ENCODE results near the gene RAP1A.

The RAP1A gene

GRCh38 chr1:111720977-111721786 is 101.6 kb downstream of the RAP1A start:
- DNase-seq, result no peak

GRCh38 chr1:111723091-111723806 is 103.7 kb downstream of the RAP1A start:
- no peak for DNase-seq

- DNase-seq, result no peak
These were observed 104.3 kb downstream of the RAP1A start for GRCh38 chr1:111723871-111724270.

- DNase-seq, result no peak
These were observed 105.6 kb downstream of the RAP1A start for GRCh38 chr1:111725192-111725591.

- DNase-seq, result no peak
These were observed 107.5 kb downstream of the RAP1A start for GRCh38 chr1:111727056-111727455.

- DNase-seq, result no peak
These were observed 109.8 kb downstream of the RAP1A start for GRCh38 chr1:111729271-111729921.

GRCh38 chr1:111729946-111730681 is 110.5 kb downstream of the RAP1A start:
- no peak for DNase-seq

- no peak for DNase-seq
These were observed 111.1 kb downstream of the RAP1A start for GRCh38 chr1:111730706-111731105.

GRCh38 chr1:111731956-111732355 is 112.4 kb downstream of the RAP1A start:
- no peak for DNase-seq

GRCh38 chr1:111732718-111733117 is 113.1 kb downstream of the RAP1A start:
- DNase-seq, result no peak

- DNase-seq, result peak; percentile 86
These were observed 113.8 kb downstream of the RAP1A start for GRCh38 chr1:111733183-111733991.

GRCh38 chr1:111733992-111734341 is 114.4 kb downstream of the RAP1A start:
- no peak for DNase-seq

GRCh38 chr1:111734426-111734825 is 114.8 kb downstream of the RAP1A start:
- DNase-seq, result no peak

GRCh38 chr1:111734856-111735255 is 115.3 kb downstream of the RAP1A start:
- DNase-seq, result no peak

GRCh38 chr1:111735321-111735720 is 115.7 kb downstream of the RAP1A start:
- DNase-seq, result peak; percentile 57

GRCh38 chr1:111735858-111736544 is 116.4 kb downstream of the RAP1A start:
- no peak for DNase-seq

- peak; percentile 78 for DNase-seq
These were observed 117.1 kb downstream of the RAP1A start for GRCh38 chr1:111736548-111737215.

- DNase-seq, result peak; percentile 40
These were observed 117.9 kb downstream of the RAP1A start for GRCh38 chr1:111737216-111738132.

GRCh38 chr1:111738133-111738435 is 118.5 kb downstream of the RAP1A start:
- no peak for DNase-seq
